ENCODE results near the gene EEF1AKMT1. TPM values are rescaled to one million over a fixed set of nuclear protein-coding genes. Genes with fewer than 3 reads are reported as not detected.

EEF1AKMT1 gene
- total and polyA plus RNA-seq, 2 donors (not counting 1 experiment from before 2014, with no cell fraction given): 2.9 to 4.9 TPM

DNA sequence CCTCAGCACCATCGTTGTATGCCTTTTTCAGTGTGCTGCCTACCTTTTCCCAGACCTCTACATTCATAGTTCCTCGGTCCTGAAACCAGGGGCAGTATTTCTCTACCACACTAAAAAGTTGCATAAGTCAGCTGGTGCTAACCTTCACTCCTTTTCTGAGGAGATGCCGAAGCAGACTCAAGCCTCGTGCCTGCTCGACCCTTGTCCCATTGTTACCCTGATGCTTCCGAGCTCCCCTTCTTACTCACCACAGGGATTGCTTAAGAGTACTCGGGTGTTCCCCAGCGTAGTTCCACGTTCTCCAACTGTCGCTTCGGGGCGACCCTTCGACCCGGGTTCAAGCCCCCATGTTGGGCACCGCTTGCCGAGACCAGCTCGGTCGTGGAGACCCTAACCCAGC is 89.2 kb downstream of the EEF1AKMT1 start:
- H3K4me1 ChIP-seq (ENCODE audit: control insufficient read depth in 2 of 2, insufficient read depth in 2 of 2, low read length in 2 of 2): no peaks in the 10 kb centered on the region
- H3K36me3 ChIP-seq (replicated peaks in 1 of 2; ENCODE audit: control extremely low read depth in 1 of 2, control insufficient read depth in 1 of 2, extremely low read depth in 1 of 2, insufficient read depth in 2 of 2, low read length in 1 of 2): peaks cover 4 to 5% of the 10 kb centered on the region in 2 experiments
- TF ChIP-seq, protein P1, sequence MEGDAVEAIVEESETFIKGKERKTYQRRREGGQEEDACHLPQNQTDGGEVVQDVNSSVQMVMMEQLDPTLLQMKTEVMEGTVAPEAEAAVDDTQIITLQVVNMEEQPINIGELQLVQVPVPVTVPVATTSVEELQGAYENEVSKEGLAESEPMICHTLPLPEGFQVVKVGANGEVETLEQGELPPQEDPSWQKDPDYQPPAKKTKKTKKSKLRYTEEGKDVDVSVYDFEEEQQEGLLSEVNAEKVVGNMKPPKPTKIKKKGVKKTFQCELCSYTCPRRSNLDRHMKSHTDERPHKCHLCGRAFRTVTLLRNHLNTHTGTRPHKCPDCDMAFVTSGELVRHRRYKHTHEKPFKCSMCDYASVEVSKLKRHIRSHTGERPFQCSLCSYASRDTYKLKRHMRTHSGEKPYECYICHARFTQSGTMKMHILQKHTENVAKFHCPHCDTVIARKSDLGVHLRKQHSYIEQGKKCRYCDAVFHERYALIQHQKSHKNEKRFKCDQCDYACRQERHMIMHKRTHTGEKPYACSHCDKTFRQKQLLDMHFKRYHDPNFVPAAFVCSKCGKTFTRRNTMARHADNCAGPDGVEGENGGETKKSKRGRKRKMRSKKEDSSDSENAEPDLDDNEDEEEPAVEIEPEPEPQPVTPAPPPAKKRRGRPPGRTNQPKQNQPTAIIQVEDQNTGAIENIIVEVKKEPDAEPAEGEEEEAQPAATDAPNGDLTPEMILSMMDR (IDR thresholded peaks at IDR 0.05): no peak
- no peak for TF ChIP-seq EZH2 (IDR thresholded peaks at IDR 0.05; ENCODE audit: borderline replicate concordance, insufficient read depth, low read depth, low read length, poor library complexity, severe bottlenecking)
- no peaks in the 10 kb centered on the region for H3K27me3 ChIP-seq (replicated peaks in 1 of 4; ENCODE audit: control extremely low read depth in 1 of 4, control insufficient read depth in 3 of 4, insufficient read depth in 4 of 4, low read length in 3 of 4)
- H3K79me2 ChIP-seq (ENCODE audit: control insufficient read depth, insufficient read depth, low read length): no peaks in the 10 kb centered on the region
- no peak overlapping the region for H3K4me3 Mint-ChIP-seq
- ChIA-PET POLR2A (no interaction called here), CTCF (no interaction called here)
- no peak overlapping the region for H3K27ac ChIP-seq (ENCODE audit: low read length in 2 of 2)
- DNase-seq: no peak
- intact Hi-C loops (cut with micrococcal nuclease): no loop called here
- 90% methylated on average over 17 of the region's 18 CpGs for WGBS (ENCODE audit: insufficient coverage)
- H3K27me3 Mint-ChIP-seq: no peaks in the 10 kb centered on the region
- H2AFZ ChIP-seq (ENCODE audit: insufficient read depth, low read depth, low read length, poor library complexity, severe bottlenecking): no peak overlapping the region
- H3K9me3 Mint-ChIP-seq (ENCODE audit: insufficient read depth): no peaks in the 10 kb centered on the region
- no peak overlapping the region for H3K27ac Mint-ChIP-seq
- H3K9me3 ChIP-seq (ENCODE audit: control extremely low read depth in 1 of 3, control insufficient read depth in 2 of 3, insufficient read depth in 1 of 3, low read length in 2 of 3): no peaks in the 10 kb centered on the region
- H3K4me3 ChIP-seq (ENCODE audit: control extremely low read depth in 1 of 5, extremely low read depth in 1 of 5, insufficient read depth in 1 of 5, low read depth in 2 of 5, low read length in 4 of 5): no peak overlapping the region
- ATAC-seq (ENCODE audit: low read depth): no peak
- H4K20me1 ChIP-seq (ENCODE audit: control insufficient read depth, insufficient read depth, low read length, poor library complexity, severe bottlenecking): no peaks in the 10 kb centered on the region
- H3K4me1 Mint-ChIP-seq: no peaks in the 10 kb centered on the region
- no peak overlapping the region for H3K4me2 ChIP-seq (replicated peaks; ENCODE audit: low read depth, low read length, poor library complexity, severe bottlenecking)
- H3K9ac ChIP-seq (ENCODE audit: low read length): no peak overlapping the region

DNA sequence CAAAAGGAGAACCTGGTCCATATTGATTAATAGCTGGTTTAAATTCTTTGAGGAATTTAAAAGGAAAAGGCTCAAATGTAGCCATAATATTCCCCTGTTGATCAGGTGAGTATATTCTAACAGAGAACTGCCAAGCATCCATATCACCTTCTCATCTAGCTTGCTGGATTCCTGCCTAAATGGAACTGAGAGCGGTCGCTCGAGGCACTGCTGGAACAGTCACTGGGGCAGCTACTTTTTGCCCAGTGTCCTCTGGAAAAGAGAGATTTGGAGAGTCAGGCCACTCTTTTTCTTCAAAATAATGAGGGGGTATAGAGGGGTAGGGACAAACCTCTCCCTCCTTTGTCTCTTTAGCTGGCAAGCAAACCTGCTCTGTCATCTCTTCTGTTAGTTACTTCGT is 89.7 kb downstream of the EEF1AKMT1 start:
- H3K4me2 ChIP-seq (replicated peaks; ENCODE audit: low read depth, low read length, poor library complexity, severe bottlenecking): no peak overlapping the region
- H4K20me1 ChIP-seq (ENCODE audit: control insufficient read depth, insufficient read depth, low read length, poor library complexity, severe bottlenecking): no peaks in the 10 kb centered on the region
- ATAC-seq (ENCODE audit: low read depth): no peak
- Mint-ChIP-seq H3K4me3 (no peak overlapping the region), H3K27ac (no peak overlapping the region), H3K27me3 (no peaks in the 10 kb centered on the region), H3K9me3 (ENCODE audit: insufficient read depth) (no peaks in the 10 kb centered on the region), H3K4me1 (no peaks in the 10 kb centered on the region)
- intact Hi-C loops (cut with micrococcal nuclease): no loop called here
- no peaks in the 10 kb centered on the region for H3K79me2 ChIP-seq (ENCODE audit: control insufficient read depth, insufficient read depth, low read length)
- H3K36me3 ChIP-seq (replicated peaks in 1 of 2; ENCODE audit: control extremely low read depth in 1 of 2, control insufficient read depth in 1 of 2, extremely low read depth in 1 of 2, insufficient read depth in 2 of 2, low read length in 1 of 2): peaks cover 3 to 5% of the 10 kb centered on the region in 2 experiments
- DNase-seq: no peak
- WGBS (ENCODE audit: insufficient coverage): 100% methylated on average over 1 of the region's 4 CpGs
- no peaks in the 10 kb centered on the region for H3K27me3 ChIP-seq (replicated peaks in 1 of 4; ENCODE audit: control extremely low read depth in 1 of 4, control insufficient read depth in 3 of 4, insufficient read depth in 4 of 4, low read length in 3 of 4)
- no peak overlapping the region for H2AFZ ChIP-seq (ENCODE audit: insufficient read depth, low read depth, low read length, poor library complexity, severe bottlenecking)
- no peak overlapping the region for H3K4me3 ChIP-seq (ENCODE audit: control extremely low read depth in 1 of 5, extremely low read depth in 1 of 5, insufficient read depth in 1 of 5, low read depth in 2 of 5, low read length in 4 of 5)
- H3K9ac ChIP-seq (ENCODE audit: low read length): no peak overlapping the region
- ChIA-PET POLR2A (no interaction called here), CTCF (no interaction called here)
- no peak for TF ChIP-seq EZH2 (IDR thresholded peaks at IDR 0.05; ENCODE audit: borderline replicate concordance, insufficient read depth, low read depth, low read length, poor library complexity, severe bottlenecking)
- TF ChIP-seq, protein P1 (IDR thresholded peaks at IDR 0.05): no peak
- H3K4me1 ChIP-seq (ENCODE audit: control insufficient read depth in 2 of 2, insufficient read depth in 2 of 2, low read length in 2 of 2): no peaks in the 10 kb centered on the region
- H3K9me3 ChIP-seq (ENCODE audit: control extremely low read depth in 1 of 3, control insufficient read depth in 2 of 3, insufficient read depth in 1 of 3, low read length in 2 of 3): no peaks in the 10 kb centered on the region
- no peak overlapping the region for H3K27ac ChIP-seq (ENCODE audit: low read length in 2 of 2)

Measured in B cell (primary cell).